ENCODE measurements around the gene PARP11.

The PARP11 gene

DNA sequence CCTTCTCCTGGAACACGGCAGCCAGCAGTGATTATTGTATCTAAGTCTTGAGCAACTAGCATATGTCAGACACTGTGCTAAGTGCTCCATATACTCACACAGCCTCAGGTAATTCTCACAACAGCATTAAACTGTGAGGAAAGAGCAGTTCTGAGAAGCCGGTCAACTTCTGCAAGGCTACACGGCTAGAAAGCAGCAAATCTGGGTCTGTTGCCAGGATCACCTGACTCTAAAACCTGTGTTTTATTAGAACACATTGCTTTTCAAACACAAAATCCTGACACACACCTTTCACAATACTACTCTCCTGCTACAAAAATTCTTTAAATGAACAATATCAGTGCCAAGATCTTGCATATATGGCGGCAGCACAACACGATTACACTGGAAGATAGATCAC is 70.5 kb downstream of the PARP11 start:
- TF ChIP-seq, protein P1, sequence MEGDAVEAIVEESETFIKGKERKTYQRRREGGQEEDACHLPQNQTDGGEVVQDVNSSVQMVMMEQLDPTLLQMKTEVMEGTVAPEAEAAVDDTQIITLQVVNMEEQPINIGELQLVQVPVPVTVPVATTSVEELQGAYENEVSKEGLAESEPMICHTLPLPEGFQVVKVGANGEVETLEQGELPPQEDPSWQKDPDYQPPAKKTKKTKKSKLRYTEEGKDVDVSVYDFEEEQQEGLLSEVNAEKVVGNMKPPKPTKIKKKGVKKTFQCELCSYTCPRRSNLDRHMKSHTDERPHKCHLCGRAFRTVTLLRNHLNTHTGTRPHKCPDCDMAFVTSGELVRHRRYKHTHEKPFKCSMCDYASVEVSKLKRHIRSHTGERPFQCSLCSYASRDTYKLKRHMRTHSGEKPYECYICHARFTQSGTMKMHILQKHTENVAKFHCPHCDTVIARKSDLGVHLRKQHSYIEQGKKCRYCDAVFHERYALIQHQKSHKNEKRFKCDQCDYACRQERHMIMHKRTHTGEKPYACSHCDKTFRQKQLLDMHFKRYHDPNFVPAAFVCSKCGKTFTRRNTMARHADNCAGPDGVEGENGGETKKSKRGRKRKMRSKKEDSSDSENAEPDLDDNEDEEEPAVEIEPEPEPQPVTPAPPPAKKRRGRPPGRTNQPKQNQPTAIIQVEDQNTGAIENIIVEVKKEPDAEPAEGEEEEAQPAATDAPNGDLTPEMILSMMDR (IDR thresholded peaks at IDR 0.05; ENCODE audit: low read depth, low read length, poor library complexity, severe bottlenecking): no peak
- no peak for TF ChIP-seq EZH2phosphoT487 (IDR thresholded peaks at IDR 0.05; ENCODE audit: borderline replicate concordance, low read length)
- Histone ChIP-seq H3K4me2 (ENCODE audit: low read length) (no peak overlapping the region), H3K27ac (ENCODE audit: low read depth, low read length) (no peak overlapping the region), H3F3A (ENCODE audit: control insufficient read depth, insufficient read depth) (no peaks in the 10 kb centered on the region), H3K36me3 (ENCODE audit: control insufficient read depth, low read length) (no peaks in the 10 kb centered on the region), H3K4me1 (ENCODE audit: control insufficient read depth, low read length) (peaks cover 29% of the 10 kb centered on the region), H3K9me2 (replicated peaks; ENCODE audit: control insufficient read depth, low read length) (no peaks in the 10 kb centered on the region), H3K9me3 (ENCODE audit: control insufficient read depth, insufficient read depth, low read length) (no peaks in the 10 kb centered on the region), H4K20me1 (ENCODE audit: control insufficient read depth, insufficient read depth, low read depth, low read length) (no peaks in the 10 kb centered on the region), H3K4me3 (ENCODE audit: low read length) (no peak overlapping the region), H3K79me2 (ENCODE audit: control insufficient read depth, low read length) (no peaks in the 10 kb centered on the region), H3K27me3 (ENCODE audit: control insufficient read depth, low read length) (no peaks in the 10 kb centered on the region)

DNA sequence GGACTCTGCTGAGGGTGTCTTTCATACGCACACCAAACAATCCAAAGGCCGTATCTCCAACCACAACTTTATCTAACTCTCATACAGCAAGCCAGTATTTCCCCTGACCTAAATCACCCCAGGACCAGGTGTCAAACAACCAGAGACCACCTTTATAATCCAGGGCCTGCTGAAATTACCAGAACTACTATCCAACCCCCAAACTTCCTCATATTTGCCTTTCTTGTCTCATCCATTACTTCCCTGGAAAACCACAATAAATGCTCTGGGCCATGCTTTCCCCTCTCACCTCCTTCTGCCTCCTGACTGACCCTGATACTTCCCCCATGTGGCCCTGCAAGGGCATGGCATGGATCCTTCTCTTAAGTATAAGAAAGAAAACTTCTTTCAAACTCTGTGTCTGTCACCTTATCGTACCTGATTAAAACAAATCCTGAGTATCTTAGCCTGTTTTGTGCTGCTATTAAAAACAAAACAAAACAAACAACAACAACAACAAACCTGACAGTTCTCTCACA is 75.6 kb downstream of the PARP11 start:
- Histone ChIP-seq H3K9me3 (ENCODE audit: control insufficient read depth, insufficient read depth, low read length) (no peaks in the 10 kb centered on the region), H3K79me2 (ENCODE audit: control insufficient read depth, low read length) (no peaks in the 10 kb centered on the region), H3F3A (ENCODE audit: control insufficient read depth, insufficient read depth) (no peaks in the 10 kb centered on the region), H3K9me2 (replicated peaks; ENCODE audit: control insufficient read depth, low read length) (no peaks in the 10 kb centered on the region), H3K4me1 (ENCODE audit: control insufficient read depth, low read length) (peaks cover 14% of the 10 kb centered on the region), H4K20me1 (ENCODE audit: control insufficient read depth, insufficient read depth, low read depth, low read length) (no peaks in the 10 kb centered on the region), H3K4me2 (ENCODE audit: low read length) (no peak overlapping the region), H3K27ac (ENCODE audit: low read depth, low read length) (no peak overlapping the region), H3K27me3 (ENCODE audit: control insufficient read depth, low read length) (no peaks in the 10 kb centered on the region), H3K36me3 (ENCODE audit: control insufficient read depth, low read length) (no peaks in the 10 kb centered on the region), H3K4me3 (ENCODE audit: low read length) (no peak overlapping the region)
- TF ChIP-seq, protein P1 (IDR thresholded peaks at IDR 0.05; ENCODE audit: low read depth, low read length, poor library complexity, severe bottlenecking): no peak
- TF ChIP-seq EZH2phosphoT487 (IDR thresholded peaks at IDR 0.05; ENCODE audit: borderline replicate concordance, low read length): no peak

DNA sequence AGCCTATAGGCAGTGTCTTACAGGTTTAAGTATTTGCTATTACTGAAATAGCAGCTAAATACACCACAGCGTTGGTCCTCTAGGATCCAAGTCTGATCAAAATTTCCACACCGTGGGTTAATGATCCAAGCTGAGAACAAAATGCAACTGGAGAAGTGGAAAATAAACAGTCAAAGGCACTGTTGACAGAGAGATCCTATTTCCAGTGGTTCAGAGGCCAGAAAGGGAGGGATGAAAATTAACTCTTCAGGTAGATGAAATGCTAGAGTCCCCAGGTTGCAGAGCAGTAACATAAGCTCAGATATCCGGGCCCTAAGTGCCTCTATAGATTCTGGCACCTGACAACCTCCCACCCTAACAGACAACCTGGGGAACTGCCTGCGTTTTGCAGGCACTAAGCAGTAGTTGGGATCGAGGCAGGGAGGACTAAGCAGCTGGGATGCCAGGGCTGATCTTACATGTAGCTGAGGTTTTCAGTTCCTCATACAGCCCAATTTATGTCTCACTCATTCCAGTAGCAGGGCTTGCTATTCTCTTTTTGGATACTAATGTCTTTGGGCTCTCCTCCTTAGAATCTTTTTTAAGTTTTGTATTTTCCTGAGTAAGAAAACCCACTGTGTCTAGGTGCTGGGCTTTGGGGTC is 77.6 kb downstream of the PARP11 start:
- Histone ChIP-seq H3K27me3 (ENCODE audit: control insufficient read depth, low read length) (no peaks in the 10 kb centered on the region), H3K9me3 (ENCODE audit: control insufficient read depth, insufficient read depth, low read length) (no peaks in the 10 kb centered on the region), H3K4me2 (ENCODE audit: low read length) (no peak overlapping the region), H3K4me1 (ENCODE audit: control insufficient read depth, low read length) (no peaks in the 10 kb centered on the region), H3K9me2 (replicated peaks; ENCODE audit: control insufficient read depth, low read length) (no peaks in the 10 kb centered on the region), H3F3A (ENCODE audit: control insufficient read depth, insufficient read depth) (no peaks in the 10 kb centered on the region), H4K20me1 (ENCODE audit: control insufficient read depth, insufficient read depth, low read depth, low read length) (no peaks in the 10 kb centered on the region), H3K4me3 (ENCODE audit: low read length) (no peak overlapping the region), H3K36me3 (ENCODE audit: control insufficient read depth, low read length) (no peaks in the 10 kb centered on the region), H3K79me2 (ENCODE audit: control insufficient read depth, low read length) (no peaks in the 10 kb centered on the region), H3K27ac (ENCODE audit: low read depth, low read length) (no peak overlapping the region)
- TF ChIP-seq EZH2phosphoT487 (IDR thresholded peaks at IDR 0.05; ENCODE audit: borderline replicate concordance, low read length): no peak
- TF ChIP-seq, protein P1 (IDR thresholded peaks at IDR 0.05; ENCODE audit: low read depth, low read length, poor library complexity, severe bottlenecking): no peak
